Left kidney (tissue), 2 donors: ENCODE measurements around the gene AP2M1. TPM values are rescaled to one million over a fixed set of nuclear protein-coding genes. Genes with fewer than 3 reads are reported as not detected.
A peak's percentile ranks its signal among the peaks of the same experiment; 100 is the strongest.

Source experiments
- DNase-seq: peaks from one replicate; pipeline ENCODE4 v3.0.0-alpha.2; 2013
- polyA plus RNA-seq: library from polyadenylated mRNA; unstranded; fragments of 120-200 nt; gene quantifications from one replicate; pipeline ENCODE4 v1.2.1, GENCODE V29; 2013; ENCODE audit not compliant: insufficient read length

The AP2M1 gene
- polyA plus RNA-seq, 1 donor, result 380 TPM

- no peak for DNase-seq
Observed at GRCh38 chr3:184177767-184178306, 3.2 kb downstream of the AP2M1 start.

- DNase-seq, result no peak
Observed at GRCh38 chr3:184178521-184179138, 4.0 kb downstream of the AP2M1 start.

GRCh38 chr3:184180165-184180564, 5.5 kb downstream of the AP2M1 start:
- DNase-seq, result no peak

DNA sequence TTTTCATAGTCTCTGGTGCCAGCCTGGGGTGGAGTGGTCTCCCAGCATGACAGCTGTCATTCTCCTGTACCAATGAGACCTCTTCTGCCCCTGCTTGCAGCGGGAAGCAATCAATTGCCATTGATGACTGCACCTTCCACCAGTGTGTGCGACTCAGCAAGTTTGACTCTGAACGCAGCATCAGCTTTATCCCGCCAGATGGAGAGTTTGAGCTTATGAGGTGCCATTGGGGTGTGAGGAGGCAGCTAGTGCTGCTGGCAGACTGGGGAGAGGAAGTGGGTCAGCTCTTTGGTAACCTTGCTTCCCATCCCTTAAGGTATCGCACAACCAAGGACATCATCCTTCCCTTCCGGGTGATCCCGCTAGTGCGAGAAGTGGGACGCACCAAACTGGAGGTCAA, 6.9 kb downstream of the AP2M1 start:
- DNase-seq, result no peak

DNA sequence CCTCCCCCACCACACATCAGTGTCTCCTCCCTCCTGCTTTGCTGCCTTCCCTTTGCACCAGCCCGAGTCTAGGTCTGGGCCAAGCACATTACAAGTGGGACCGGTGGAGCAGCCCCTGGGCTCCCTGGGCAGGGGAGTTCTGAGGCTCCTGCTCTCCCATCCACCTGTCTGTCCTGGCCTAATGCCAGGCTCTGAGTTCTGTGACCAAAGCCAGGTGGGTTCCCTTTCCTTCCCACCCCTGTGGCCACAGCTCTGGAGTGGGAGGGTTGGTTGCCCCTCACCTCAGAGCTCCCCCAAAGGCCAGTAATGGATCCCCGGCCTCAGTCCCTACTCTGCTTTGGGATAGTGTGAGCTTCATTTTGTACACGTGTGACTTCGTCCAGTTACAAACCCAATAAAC, 9.0 kb downstream of the AP2M1 start:
- DNase-seq, result no peak

- no peak for DNase-seq
Observed at GRCh38 chr3:184184546-184185230, 10.0 kb downstream of the AP2M1 start.

DNA sequence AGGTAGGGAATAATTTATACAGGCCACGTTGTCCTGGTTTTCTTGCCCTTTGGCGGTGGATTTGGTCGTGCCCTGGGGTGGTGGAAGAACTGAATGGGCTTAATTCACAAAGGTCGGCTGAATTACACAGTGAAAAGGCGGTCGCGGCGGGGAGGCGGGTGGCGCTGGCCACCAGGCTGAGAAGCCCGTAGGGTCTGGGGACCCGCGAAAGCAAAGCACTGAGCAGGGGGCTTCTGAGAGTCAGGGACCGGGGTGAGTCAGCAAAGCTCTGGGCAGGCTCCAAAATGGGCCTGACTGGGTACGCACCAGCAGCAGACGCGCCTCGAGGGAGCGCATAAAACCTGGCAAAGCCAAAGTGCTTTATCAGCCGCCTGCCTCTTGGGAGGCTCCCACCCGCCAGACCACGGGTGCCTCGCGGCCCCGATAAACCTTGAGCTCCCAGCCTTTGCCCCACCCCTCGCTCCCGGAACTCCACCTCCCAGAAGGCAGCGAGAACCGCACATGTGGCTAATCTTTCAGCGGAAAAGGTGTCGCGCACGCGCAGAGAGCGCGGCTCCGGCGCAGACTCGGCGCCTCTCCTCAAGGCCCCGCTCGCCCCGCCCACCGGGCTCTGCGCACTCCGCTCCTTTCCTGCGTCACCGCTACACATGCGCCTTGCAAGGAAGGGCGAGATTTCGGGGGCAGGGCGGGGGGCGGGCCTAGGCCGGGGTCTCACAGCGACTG, 11.0 kb downstream of the AP2M1 start:
- DNase-seq, result peak; percentile 99

- no peak for DNase-seq
Observed at GRCh38 chr3:184186184-184186901, 11.7 kb downstream of the AP2M1 start, which contains the start of gene ABCF3. Gene ABCF3 (plus strand): TSS chr3:184186199. CDS start chr3:184186208, 9 bp downstream.

GRCh38 chr3:184186902-184187207, 12.2 kb downstream of the AP2M1 start:
- no peak for DNase-seq

- no peak for DNase-seq
Observed at GRCh38 chr3:184188080-184188479, 13.4 kb downstream of the AP2M1 start.

DNA sequence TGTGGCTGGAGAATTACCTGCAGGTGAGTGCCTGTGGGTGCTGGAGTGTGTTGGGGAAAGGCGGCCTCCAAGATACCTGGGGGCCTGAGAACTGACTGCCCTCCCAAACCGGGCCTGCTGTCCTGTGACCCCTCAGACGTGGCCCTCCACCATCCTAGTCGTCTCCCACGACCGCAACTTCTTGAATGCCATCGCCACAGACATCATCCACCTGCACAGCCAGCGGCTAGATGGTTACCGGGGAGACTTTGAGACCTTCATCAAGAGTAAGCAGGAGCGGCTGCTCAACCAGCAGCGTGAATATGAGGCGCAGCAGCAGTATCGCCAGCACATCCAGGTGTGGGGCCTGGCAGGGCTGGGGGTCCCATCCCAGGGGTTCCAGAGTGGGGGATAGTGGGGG, 14.8 kb downstream of the AP2M1 start:
- DNase-seq, result no peak

DNA sequence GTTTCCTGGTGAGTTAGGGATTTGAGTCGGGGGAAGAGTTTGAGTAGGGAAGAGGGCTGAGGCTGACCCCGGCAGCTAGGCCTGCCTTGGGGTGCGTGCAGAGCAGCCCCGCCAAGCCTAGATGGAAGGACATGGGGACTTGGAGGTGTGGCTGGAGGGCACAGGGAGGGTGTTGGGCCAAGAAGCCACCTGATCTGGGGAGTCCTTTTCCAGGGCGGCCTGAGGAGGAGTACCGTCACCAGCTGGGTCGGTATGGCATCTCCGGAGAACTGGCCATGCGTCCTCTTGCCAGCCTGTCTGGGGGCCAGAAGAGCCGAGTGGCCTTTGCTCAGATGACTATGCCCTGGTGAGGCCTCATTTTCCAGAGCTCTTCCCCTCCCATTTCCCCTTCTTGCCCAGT, 18.2 kb downstream of the AP2M1 start:
- DNase-seq, result no peak

DNA sequence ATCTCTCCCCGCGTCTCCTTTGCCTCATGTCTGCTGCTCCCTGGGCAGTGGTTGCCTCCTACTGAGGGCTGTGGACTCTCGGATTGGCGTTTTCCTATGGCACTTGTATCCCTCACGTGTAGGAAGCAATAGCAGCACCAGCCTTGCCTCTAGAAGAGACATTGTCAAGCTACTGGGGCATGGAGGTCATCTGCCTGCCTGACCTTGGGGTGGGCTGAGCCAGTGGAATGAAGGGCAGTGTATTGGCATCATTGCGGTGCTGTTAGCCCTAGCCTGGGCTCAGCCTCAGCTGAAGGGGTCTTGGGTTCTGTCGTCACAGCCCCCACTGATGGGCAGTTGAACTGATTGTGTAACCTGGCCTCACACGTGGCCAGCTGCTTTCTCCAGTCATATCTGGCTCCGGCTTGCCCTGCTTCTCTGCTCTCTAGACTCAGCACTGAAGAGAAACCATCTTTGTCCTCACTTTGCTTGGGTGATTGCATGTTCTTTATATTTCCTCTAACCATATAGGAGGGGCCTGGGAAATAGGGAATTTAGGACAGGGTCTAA, 19.4 kb downstream of the AP2M1 start:
- no peak for DNase-seq

- DNase-seq, result no peak
Observed at GRCh38 chr3:184196536-184196935, 21.9 kb downstream of the AP2M1 start.

DNA sequence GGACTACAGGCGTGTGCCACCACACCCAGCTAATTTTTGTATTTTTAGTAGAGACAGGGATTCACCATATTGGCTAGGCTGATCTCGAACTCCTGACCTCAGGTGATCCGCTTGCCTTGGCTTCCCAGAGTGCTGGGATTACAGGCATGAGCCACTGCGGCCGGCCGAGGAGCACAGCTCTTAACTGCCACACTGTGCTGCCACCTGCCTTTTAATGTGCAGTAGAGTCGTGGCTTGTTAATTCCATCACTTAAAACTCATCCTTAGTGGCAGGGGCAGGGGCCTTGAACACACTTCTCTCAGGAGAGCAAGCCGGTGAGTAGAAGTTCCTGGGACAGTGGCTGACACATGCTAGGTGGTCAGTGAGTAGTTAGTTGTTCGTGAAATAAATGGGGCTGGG, 23.9 kb downstream of the AP2M1 start:
- DNase-seq, result no peak

DNA sequence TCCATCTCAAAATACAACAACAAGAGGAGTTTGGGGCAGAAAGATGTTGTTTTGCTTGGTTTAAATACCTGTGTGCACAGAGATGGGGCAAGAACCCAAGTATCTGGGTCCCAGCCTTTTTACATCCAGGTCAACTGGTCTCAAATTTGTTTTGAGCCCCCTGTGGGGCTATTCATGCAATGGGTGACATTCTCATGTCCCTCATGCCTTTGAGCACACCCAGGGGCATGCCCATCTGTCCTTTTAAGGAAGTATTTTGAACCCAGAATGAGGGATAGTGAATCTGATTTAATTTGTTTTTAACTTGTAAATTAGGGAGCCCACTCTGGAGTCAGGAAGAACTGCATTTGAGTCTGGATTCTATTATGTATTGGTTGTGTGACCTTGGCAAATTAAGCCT, 26.2 kb downstream of the AP2M1 start:
- no peak for DNase-seq

DNA sequence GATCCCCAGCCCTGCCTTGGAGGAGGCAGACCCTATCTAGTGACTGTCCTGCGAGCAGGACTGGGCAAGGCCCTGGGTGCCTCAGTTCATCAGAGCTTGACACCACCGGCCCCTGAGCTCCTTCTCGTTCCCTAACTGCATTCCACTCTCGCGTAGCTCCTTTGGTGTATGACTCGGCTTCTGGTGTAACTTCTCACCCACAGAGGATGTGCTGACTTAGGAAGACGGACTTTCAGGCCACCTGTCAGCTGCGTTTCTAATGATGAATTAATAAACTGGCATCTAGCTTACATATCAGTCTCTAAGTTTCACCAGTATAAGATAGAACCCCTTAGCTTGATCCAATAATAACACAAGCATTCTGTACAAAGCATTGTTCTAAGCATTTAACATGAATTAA, 28.9 kb downstream of the AP2M1 start:
- DNase-seq, result no peak

DNA sequence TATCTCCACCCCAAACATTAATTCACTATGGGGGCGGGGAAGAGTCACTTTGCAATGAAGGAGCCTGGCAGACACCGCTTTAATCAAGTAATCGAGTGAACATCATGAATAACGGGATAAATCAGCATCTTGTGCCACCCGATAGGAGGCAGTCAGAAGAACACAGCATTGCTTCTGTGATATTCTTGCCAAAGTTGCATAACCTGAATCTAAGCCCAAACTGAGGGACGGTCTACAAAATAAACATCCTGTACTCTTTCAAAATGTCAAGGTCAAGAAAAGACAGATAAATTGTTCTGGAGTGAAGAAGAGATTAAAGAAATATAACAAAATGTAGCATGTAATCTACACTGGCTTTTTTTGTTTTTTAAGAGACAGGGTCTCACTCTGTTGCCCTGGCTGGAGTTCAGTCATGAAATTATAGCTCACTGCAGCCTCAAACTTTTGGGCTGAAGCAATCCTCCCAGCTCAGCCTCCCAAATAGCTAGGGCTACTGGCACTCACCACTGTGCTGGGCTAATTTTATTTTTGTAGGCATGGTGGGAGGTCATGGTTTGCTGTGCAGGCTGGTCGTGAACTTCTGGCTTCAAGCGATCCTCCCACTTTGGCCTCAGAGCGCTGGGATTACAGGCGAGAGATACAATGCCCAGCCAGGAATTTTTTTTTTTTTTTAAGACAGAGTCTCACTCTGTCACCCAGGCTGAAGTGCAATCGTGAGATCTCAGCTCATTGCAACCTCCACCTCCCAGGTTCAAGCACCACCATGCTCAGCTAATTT, 34.7 kb downstream of the AP2M1 start:
- DNase-seq, result no peak

DNA sequence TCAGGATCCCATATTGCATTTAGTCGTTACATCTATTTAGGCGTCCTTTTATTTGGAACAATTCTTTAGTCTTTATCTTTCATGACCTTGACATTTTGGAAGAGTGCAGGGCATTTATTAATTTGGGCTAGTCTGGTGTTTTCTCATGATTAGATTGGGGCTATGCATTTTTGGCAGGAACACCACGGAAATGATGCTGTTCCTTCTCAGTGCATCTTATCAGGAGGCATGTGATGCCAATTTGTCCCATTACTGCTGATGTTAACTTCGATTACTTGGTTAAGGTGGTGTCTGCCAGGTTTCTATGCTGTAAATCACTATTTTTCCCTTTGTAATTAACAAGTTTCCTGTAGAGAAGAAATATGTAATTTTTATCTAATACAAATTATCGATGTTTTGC, 36.6 kb downstream of the AP2M1 start:
- no peak for DNase-seq

DNA sequence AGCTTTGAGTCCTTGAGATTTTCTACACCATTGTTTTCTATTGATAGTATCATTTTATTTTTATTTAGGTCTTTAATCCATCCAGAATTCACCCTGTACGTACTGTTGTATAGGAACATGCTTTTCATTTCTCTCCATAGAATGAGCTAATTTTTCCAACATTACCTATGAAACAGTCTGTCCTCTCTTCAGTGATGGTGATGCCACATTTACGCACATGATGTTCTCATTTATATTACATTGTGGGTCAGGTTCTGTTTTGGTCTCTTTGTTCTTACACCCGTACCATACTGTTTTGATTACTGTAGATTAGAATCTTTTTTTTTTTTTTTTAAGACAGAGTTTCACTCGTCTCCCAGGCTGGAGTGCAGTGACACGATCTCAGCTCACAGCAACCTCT, 37.1 kb downstream of the AP2M1 start:
- no peak for DNase-seq

DNA sequence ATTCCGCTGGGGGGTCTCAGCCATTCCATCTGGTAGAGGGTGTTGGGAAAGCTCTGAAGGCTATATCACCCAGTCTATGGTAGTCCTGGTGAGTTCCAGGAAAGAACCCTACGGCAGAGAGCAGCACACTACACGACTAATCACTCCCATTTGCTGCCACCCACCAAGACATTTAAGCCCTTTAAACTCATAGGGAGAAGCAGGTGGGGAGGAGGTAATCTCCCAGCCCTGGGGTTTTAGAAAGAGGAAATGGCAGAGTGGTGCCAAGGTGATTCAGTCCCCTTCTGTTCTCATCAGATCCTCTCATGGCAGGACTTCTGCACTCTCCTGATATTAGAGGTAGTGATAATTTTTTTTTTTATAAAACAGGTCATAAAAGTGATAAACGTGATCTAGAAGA, 44.2 kb downstream of the AP2M1 start:
- no peak for DNase-seq

DNA sequence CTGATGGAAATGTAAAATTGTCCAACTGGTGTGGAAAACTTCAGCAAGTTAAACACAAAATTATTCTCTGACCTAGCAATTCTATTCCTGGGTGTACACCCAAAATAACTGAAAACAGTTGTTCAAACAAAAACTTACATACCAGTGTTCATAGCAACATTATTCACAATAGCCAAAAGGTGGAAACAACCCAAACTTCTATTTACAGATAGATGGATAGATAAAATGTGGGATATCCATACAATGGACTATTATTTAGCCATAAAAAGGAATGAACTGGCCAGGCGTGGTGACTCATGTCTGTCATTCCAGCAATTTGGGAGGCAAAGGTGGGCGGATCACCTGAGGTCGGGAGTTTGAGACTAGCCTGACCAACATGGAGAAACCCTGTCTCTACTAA, 47.9 kb downstream of the AP2M1 start:
- no peak for DNase-seq
